ENCODE data around the gene CCDC198.

Gene CCDC198

GRCh38 chr14:57461777-57462320, 31.8 kb downstream of the CCDC198 start:
- no peaks in the 10 kb centered on the region for H3K4me1 Mint-ChIP-seq
- no peak for TF ChIP-seq CTCF (IDR thresholded peaks at IDR 0.05; ENCODE audit: unreplicated experiment in 3 of 3)
- peaks cover 8% of the 10 kb centered on the region for H3K36me3 Mint-ChIP-seq (ENCODE audit: low read depth)
- no peak overlapping the region for H3K4me3 Mint-ChIP-seq
- no peaks in the 10 kb centered on the region for H3K27me3 Mint-ChIP-seq (ENCODE audit: low read depth)
- no peak overlapping the region for H3K27ac Mint-ChIP-seq
- H3K9me3 Mint-ChIP-seq = peaks cover 3% of the 10 kb centered on the region

DNA sequence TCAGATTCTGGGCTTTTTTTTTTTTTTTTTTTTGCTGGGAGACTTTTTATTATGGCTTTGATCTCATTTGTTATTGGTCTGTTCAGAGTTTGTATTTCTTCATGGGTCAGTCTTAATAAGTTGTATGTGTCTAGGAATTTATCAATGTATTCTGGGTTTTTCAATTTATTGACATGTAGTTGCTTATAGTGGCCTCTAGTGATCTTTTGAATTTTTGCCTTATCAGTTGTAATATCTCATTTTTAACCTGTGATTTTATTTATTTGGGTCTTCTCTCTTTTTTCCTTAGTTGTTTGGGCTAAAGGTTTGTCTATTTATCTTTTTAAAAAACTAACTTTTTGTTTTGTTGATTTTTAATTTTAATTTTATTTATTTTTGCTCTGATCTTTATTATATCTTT, 57.7 kb downstream of the CCDC198 start:
- H3K9me3 Mint-ChIP-seq = peaks cover 18% of the 10 kb centered on the region
- no peak overlapping the region for H3K27ac Mint-ChIP-seq
- no peak for TF ChIP-seq CTCF (IDR thresholded peaks at IDR 0.05; ENCODE audit: unreplicated experiment in 3 of 3)

DNA sequence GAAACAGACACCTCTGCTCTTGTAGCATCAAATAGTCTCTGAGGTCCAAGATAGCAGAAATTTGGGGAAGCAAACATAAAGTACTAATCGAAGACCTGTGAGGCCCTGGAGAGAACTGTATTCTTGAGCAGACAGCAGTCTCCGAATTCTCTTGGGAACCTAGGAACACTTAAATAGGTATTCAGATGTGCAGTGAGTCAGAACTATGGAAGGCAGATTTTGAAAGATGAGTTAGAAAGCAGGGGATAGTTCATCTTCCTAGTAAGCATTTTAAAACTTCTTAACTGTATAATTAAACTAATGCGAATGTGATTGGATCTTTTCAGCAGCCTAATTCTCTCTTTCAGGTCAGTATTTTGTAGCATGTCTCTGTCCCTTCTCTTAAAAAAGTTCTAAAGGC, 72.7 kb downstream of the CCDC198 start:
- Mint-ChIP-seq H3K27me3 (ENCODE audit: low read depth) (peaks cover 5% of the 10 kb centered on the region), H3K4me1 (no peaks in the 10 kb centered on the region), H3K27ac (no peak overlapping the region), H3K4me3 (no peak overlapping the region), H3K36me3 (ENCODE audit: low read depth) (no peaks in the 10 kb centered on the region), H3K9me3 (no peaks in the 10 kb centered on the region)
- no peak for TF ChIP-seq CTCF (IDR thresholded peaks at IDR 0.05; ENCODE audit: unreplicated experiment in 3 of 3)

More for the DNA sequence above, 57.7 kb downstream of the CCDC198 start:
- H3K27me3 Mint-ChIP-seq (ENCODE audit: low read depth) = no peaks in the 10 kb centered on the region
- no peak overlapping the region for H3K4me3 Mint-ChIP-seq
- no peaks in the 10 kb centered on the region for H3K4me1 Mint-ChIP-seq
- H3K36me3 Mint-ChIP-seq (ENCODE audit: low read depth) = peaks cover 5% of the 10 kb centered on the region

DNA sequence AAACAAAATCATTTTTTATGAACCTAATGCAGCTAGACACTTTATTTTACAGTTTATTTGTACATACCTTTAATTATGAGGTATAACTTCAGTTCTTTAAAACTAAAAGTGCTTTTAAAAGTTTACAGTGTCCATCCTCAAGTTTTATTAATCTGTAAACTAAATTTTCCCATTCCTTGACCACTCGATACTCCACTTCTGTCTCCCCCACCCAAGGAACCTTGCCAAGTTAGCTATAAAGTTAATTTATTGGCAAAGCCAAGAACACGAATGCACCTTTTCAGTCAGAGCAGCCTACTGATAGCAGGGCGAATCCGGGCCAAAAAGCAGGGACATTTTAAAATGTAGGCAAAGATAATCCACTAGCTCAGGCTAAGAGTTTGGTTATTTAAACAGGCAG, 73.6 kb downstream of the CCDC198 start:
- Mint-ChIP-seq H3K4me1 (no peaks in the 10 kb centered on the region), H3K9me3 (no peaks in the 10 kb centered on the region), H3K36me3 (ENCODE audit: low read depth) (no peaks in the 10 kb centered on the region), H3K4me3 (no peak overlapping the region), H3K27me3 (ENCODE audit: low read depth) (peaks cover 5% of the 10 kb centered on the region), H3K27ac (no peak overlapping the region)
- no peak for TF ChIP-seq CTCF (IDR thresholded peaks at IDR 0.05; ENCODE audit: unreplicated experiment in 3 of 3)
